CD4-positive, alpha-beta T cell (primary cell): ENCODE data around the gene SUN2. TPM values are rescaled to one million over a fixed set of nuclear protein-coding genes. Genes with fewer than 3 reads are reported as not detected.

Experiments used
- ATAC-seq: fragments of 200-7000 bp; cut with Tn5 transposase; one replicate; pipeline ENCODE4 v1.10.0; 2022; ENCODE audit warnings: mild to moderate bottlenecking; ENCODE audit not compliant: poor library complexity
- CTCF ChIA-PET: fragments of 350-600 bp; sonication (Branson Sonifier 250); formaldehyde crosslinking; loops from one replicate; lab custom pipeline; 2021; ENCODE audit warnings: antibody characterized with exemption, inconsistent platforms; lab: Charles Lee
- POLR2A ChIA-PET: fragments of 350-600 bp; sonication (Branson Sonifier 250); formaldehyde crosslinking; loops from one replicate; lab custom pipeline; 2021; ENCODE audit warnings: antibody characterized with exemption, inconsistent platforms; lab: Charles Lee
- DNase-seq, 14 experiments: peaks; one replicate each; pipeline ENCODE4 v3.0.0-alpha.2; 2013 to 2020; ENCODE audit warnings: mixed read lengths in 2 of 14
- H3K27ac ChIP-seq, 2 donors: one replicate each; pipeline versions ENCODE4 v1.5.1 to v1.7.0; 2013; ENCODE audit warnings: low read length in 2 of 2, low read depth in 1 of 2, mild to moderate bottlenecking in 1 of 2
- H3K27me3 ChIP-seq, 2 experiments: 1 replicate in 1 of 2; 2 replicates in 1 of 2; pipeline versions ENCODE4 v1.6.1 to v1.7.0; 2013; ENCODE audit warnings: low read length in 2 of 2, control low read depth in 1 of 2, mild to moderate bottlenecking in 1 of 2, moderate library complexity in 1 of 2; ENCODE audit not compliant: insufficient read depth in 2 of 2, control insufficient read depth in 1 of 2
- H3K36me3 ChIP-seq: one replicate; pipeline ENCODE4 v1.6.1; 2013; ENCODE audit warnings: low read length, control low read depth; ENCODE audit not compliant: insufficient read depth
- H3K4me1 ChIP-seq: one replicate; pipeline ENCODE4 v1.6.1; 2013; ENCODE audit warnings: low read length, control low read depth; ENCODE audit not compliant: insufficient read depth
- H3K4me3 ChIP-seq: one replicate; pipeline ENCODE4 v1.5.1; 2013; ENCODE audit warnings: mild to moderate bottlenecking, low read length, moderate library complexity
- H3K9me3 ChIP-seq, 2 experiments: 1 replicate in 1 of 2; 2 replicates in 1 of 2; pipeline versions ENCODE4 v1.6.1 to v1.7.0; 2013; ENCODE audit warnings: low read length in 2 of 2, mild to moderate bottlenecking in 2 of 2, control low read depth in 1 of 2, moderate library complexity in 1 of 2; ENCODE audit not compliant: control insufficient read depth in 1 of 2, insufficient read depth in 1 of 2
- H3K27ac Mint-ChIP-seq: one replicate; pipeline ENCODE4 v1.8.0; 2020; ENCODE audit warnings: mixed read lengths
- H3K27me3 Mint-ChIP-seq: one replicate; pipeline ENCODE4 v1.8.0; 2021; ENCODE audit warnings: mixed read lengths
- H3K36me3 Mint-ChIP-seq: one replicate; pipeline ENCODE4 v1.8.0; 2021; ENCODE audit warnings: low read depth, mixed read lengths
- H3K4me1 Mint-ChIP-seq: one replicate; pipeline ENCODE4 v1.8.0; 2021; ENCODE audit warnings: low read depth, mixed read lengths
- H3K4me3 Mint-ChIP-seq: one replicate; pipeline ENCODE4 v1.8.0; 2020; ENCODE audit warnings: mild to moderate bottlenecking, mixed read lengths
- H3K9me3 Mint-ChIP-seq: one replicate; pipeline ENCODE4 v1.8.0; 2020; ENCODE audit warnings: mixed read lengths
- CTCF ChIP-seq: fragments of 200-600 bp; IDR thresholded peaks from one replicate; pipeline ENCODE4 v1.8.0; 2022; ENCODE audit warnings: antibody characterized with exemption, mild to moderate bottlenecking
- intact Hi-C, 2 experiments: fragments of 100-400 bp; cut with DNase I in 1 of 2; cut with micrococcal nuclease in 1 of 2; formaldehyde crosslinking; loops; one replicate each; pipeline versions ENCODE4 v1.15.1 to v1.9.0; 2023 to 2025; cut with DNase I, micrococcal nuclease
- total RNA-seq, 174 experiments: library from RNA in 2 of 174; stranded (reverse) in 2 of 174; gene quantifications; one replicate each; pipeline ENCODE4 v1.2.3 and lab custom pipeline; 2021 to 2026

SUN2 gene
- total RNA-seq, 2 experiments from 2014 or later = 440 to 453 TPM

- Mint-ChIP-seq H3K27me3 (no peaks in the 10 kb centered on the region), H3K4me3 (no peak overlapping the region), H3K4me1 (peaks cover 47% of the 10 kb centered on the region), H3K9me3 (no peaks in the 10 kb centered on the region), H3K27ac (peak overlapping the region; percentile 84), H3K36me3 (peaks cover 98% of the 10 kb centered on the region)
- CTCF ChIA-PET = interaction anchor here (0.7 to 2.4 kb wide), 2 partner anchors 13 to 20 kb away, joined by 3 to 6 read pairs; no protein-coding TSS in a partner anchor
- DNase-seq (no peak), ATAC-seq (no peak)
- peaks cover 77% of the 10 kb centered on the region for H3K4me1 ChIP-seq
- no peaks in the 10 kb centered on the region for H3K9me3 ChIP-seq
- peak overlapping the region in 1 of 2 donors; percentile 50 for H3K27ac ChIP-seq
- no peaks in the 10 kb centered on the region for H3K27me3 ChIP-seq
- POLR2A ChIA-PET = interaction anchor here (0.7 to 25.2 kb wide), 7 partner anchors 9 to 40 kb away, joined by 3 to 752 read pairs (median 9); partner anchors contain the start of genes GTPBP1 and SUN2
- no peak overlapping the region for H3K4me3 ChIP-seq
- H3K36me3 ChIP-seq = peaks cover 100% of the 10 kb centered on the region
- TF ChIP-seq CTCF = no peak
- intact Hi-C loops = no loop called here
Observed at GRCh38 chr22:38745676-38746460, 9.9 kb downstream of the SUN2 start.

- peak overlapping the region; percentile 84 for H3K27ac Mint-ChIP-seq
- ATAC-seq = no peak
- H3K27me3 Mint-ChIP-seq = no peaks in the 10 kb centered on the region
- H3K9me3 Mint-ChIP-seq = no peaks in the 10 kb centered on the region
- POLR2A ChIA-PET = interaction anchor here (0.7 to 25.2 kb wide), 4 partner anchors 10 to 21 kb away, joined by 3 to 752 read pairs (median 21); no protein-coding TSS in a partner anchor
- peak overlapping the region; percentile 63 for H3K4me3 Mint-ChIP-seq
- peaks cover 45% of the 10 kb centered on the region for H3K4me1 Mint-ChIP-seq
- peaks cover 98% of the 10 kb centered on the region for H3K36me3 Mint-ChIP-seq
- no peaks in the 10 kb centered on the region for H3K27me3 ChIP-seq
- peaks cover 100% of the 10 kb centered on the region for H3K36me3 ChIP-seq
- TF ChIP-seq CTCF = no peak
- no peaks in the 10 kb centered on the region for H3K9me3 ChIP-seq
- H3K4me1 ChIP-seq = peaks cover 77% of the 10 kb centered on the region
- intact Hi-C loops = no loop called here
- H3K4me3 ChIP-seq = no peak overlapping the region
- CTCF ChIA-PET = interaction anchor here (0.7 kb wide), 1 partner anchor 21 kb away, joined by 3 read pairs; no protein-coding TSS in a partner anchor
- DNase-seq = no peak
- H3K27ac ChIP-seq = peak overlapping the region in 1 of 2 donors; percentile 3
Observed at GRCh38 chr22:38744981-38745380, 10.8 kb downstream of the SUN2 start.

GRCh38 chr22:38742176-38742942, 13.4 kb downstream of the SUN2 start:
- ATAC-seq (no peak), DNase-seq (no peak)
- Mint-ChIP-seq H3K27ac (peak overlapping the region; percentile 84), H3K27me3 (no peaks in the 10 kb centered on the region), H3K4me1 (peaks cover 39% of the 10 kb centered on the region), H3K4me3 (no peak overlapping the region), H3K9me3 (no peaks in the 10 kb centered on the region), H3K36me3 (peaks cover 98% of the 10 kb centered on the region)
- Histone ChIP-seq H3K36me3 (peaks cover 100% of the 10 kb centered on the region), H3K27ac (peak overlapping the region; percentile 3 to 26), H3K27me3 (no peaks in the 10 kb centered on the region), H3K4me1 (peaks cover 79% of the 10 kb centered on the region), H3K4me3 (no peak overlapping the region), H3K9me3 (no peaks in the 10 kb centered on the region)
- intact Hi-C loops = no loop called here
- CTCF ChIA-PET = interaction anchor here (1.1 to 1.7 kb wide), 3 partner anchors 9 to 61 kb away, joined by 3 to 5 read pairs (median 3); partner anchors contain the start of gene TOMM22
- POLR2A ChIA-PET = interaction anchor here (0.7 to 25.2 kb wide), 5 partner anchors 9 to 101 kb away, joined by 3 to 752 read pairs (median 4); partner anchors contain the start of genes GTPBP1, NPTXR and SUN2
- TF ChIP-seq CTCF = no peak
